ENCODE data around the gene ARMCX5. TPM values are rescaled to one million over a fixed set of nuclear protein-coding genes. Genes with fewer than 3 reads are reported as not detected.

The ARMCX5 gene
- total RNA-seq: 17.0 and 19.9 TPM in 2 replicates

DNA sequence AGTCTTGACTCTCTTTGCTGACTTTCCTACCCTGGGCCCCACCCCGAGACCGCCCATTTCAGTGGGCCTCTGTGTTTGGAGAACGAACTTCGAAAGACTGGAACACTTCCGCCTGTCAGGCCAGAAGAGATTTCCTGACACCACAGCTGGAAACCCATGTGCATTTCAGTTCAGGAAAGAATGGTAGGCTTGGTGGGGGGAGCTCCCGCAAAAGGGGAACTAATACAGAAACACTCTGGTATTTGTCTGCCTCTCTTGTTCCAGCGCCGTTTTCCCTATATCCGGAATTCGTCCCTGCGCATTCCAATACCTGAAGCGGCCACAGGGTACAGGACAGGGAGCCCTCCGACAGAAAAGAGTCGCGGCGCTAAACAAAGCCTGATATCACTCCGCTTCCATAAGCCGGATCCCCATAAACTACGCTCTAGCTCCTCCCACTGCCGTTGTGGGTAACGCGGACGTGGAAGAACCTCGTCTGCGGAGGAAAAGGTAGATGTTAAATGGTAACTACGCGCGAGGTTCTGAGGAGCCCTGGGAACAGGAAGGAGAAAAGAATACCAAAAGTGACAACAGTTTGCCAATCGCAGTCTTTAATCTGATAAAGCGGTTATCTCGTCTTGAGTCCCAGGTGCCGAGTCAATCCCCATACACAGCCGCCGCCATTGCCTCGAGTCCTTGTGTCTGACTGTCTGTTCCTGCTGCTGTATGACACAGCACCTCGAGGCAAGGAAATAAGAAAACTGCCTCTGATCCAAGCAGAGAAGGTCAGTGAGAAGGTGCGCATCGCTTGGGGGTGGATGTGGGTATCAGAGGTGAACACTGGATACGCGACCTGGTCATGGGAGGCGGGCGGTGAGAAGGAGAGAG lies at the start of gene ARMCX5:
ARMCX5 (plus strand) TSS at position 432 of the 867 bp plus-strand sequence. CDS start 2,627 bp downstream, outside the sequence.
- DNase-seq (ENCODE audit: low read depth): peak; percentile 81

DNA sequence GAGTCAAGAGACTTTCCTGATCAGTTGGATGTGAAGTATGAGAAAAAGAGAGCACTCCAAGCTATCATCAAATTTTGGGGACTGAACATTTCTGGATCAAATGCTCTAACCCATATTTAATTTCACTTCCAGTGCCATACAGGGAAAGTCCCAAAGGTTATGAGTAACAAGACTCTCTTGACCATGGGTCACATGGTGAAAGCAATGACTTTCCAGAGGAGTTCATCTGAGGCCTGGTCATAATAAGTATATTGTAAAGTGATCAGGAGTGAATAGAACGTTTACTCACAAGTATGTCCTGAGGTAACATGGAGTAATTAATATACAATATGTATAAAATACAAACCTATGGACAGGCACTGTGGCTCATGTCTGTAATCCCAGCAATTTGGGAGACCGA lies 40.7 kb upstream of the ARMCX5 start:
- DNase-seq (ENCODE audit: low read depth): no peak

GRCh38 chrX:102560423-102561068 lies 38.8 kb upstream of the ARMCX5 start:
- DNase-seq (ENCODE audit: low read depth): no peak

- no peak for DNase-seq (ENCODE audit: low read depth)
These were observed 18.4 kb upstream of the ARMCX5 start for GRCh38 chrX:102580891-102581290.

DNA sequence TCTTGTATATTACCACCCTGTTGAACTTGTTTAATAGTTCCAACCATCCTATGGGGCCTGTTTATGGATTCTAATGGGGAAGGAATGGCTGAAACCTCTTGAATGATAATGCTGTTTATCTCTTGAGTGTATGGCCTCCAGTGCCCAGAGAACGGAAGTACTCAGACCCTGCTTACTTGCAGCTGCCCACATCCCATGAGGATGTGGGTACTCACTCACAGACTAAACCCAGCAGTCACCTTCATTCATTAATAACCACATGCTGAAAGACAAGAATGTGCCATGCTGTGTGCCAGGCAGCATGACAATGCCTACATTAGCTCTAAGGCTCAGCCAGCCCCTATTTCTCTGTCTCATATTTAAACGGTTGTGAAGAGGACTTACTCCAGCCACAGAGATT lies 5.9 kb upstream of the ARMCX5 start:
- DNase-seq (ENCODE audit: low read depth): no peak

- DNase-seq (ENCODE audit: low read depth): peak; percentile 40
These were observed 750 bp downstream of the ARMCX5 start for GRCh38 chrX:102599951-102600579.

- DNase-seq (ENCODE audit: low read depth): no peak
These were observed 5.0 kb downstream of the ARMCX5 start for GRCh38 chrX:102604327-102604726.

GRCh38 chrX:102606115-102606514 lies 6.8 kb downstream of the ARMCX5 start:
- DNase-seq (ENCODE audit: low read depth): no peak

DNA sequence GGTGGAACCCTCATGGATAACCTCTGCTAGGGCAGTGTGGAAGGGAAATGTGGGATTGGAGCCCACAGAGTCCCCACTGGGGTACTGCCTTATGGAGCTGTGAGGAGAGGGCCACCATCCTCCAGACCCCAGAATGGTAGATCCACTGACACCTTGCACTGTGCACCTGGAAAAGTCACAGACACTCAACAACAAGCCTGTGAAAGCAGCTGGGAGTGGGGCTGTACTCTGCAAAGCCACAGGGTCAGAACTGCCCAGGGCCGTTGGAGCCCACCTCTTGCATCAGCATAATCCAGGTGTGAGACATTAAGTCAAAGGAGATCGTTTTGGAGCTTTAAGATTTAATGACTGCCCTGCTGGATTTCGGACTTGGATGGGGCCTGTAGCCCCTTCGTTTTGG lies 11.6 kb downstream of the ARMCX5 start:
- DNase-seq (ENCODE audit: low read depth): no peak

GRCh38 chrX:102624105-102624504 lies 24.8 kb downstream of the ARMCX5 start:
- no peak for DNase-seq (ENCODE audit: low read depth)

DNA sequence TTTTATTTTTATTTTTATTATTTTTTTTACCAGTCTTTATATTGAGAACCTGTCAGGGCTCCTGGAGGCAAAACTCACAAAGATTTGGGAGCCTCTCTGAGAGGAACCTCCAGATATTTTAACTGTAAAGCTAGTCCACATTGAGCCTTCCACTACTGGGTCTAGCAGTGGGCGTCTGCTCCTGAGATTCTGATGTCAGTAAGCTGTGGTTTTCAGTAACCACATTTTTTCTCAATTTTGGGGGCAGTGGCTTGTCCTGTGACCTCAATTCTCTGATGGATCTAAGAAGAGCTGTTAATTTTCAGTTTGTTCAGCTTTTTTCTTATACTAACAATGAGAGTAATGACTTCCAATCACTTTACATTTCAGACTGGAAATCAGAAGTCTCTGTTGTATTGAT lies 28.3 kb downstream of the ARMCX5 start:
- DNase-seq (ENCODE audit: low read depth): no peak

DNA sequence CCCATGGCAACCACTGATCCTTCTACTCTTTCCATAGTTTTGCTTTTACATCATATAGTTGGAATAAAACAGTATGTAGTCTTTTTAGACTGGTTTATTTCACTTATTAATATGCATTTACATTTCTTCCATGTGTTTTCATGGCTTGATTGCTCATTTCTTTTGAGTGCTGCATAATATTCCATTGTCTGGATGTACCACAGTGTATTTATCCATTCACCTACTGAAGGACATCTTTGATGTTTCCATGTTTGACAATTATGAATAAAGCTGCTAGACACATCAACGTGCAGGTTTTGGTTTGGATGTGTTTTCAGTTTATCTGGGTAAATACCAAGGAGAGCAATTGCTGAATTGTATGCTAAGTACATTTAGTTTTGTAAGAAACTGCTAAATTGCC lies 38.2 kb downstream of the ARMCX5 start:
- DNase-seq (ENCODE audit: low read depth): no peak

- no peak for DNase-seq (ENCODE audit: low read depth)
These were observed 51.6 kb downstream of the ARMCX5 start for GRCh38 chrX:102650903-102651241.

DNA sequence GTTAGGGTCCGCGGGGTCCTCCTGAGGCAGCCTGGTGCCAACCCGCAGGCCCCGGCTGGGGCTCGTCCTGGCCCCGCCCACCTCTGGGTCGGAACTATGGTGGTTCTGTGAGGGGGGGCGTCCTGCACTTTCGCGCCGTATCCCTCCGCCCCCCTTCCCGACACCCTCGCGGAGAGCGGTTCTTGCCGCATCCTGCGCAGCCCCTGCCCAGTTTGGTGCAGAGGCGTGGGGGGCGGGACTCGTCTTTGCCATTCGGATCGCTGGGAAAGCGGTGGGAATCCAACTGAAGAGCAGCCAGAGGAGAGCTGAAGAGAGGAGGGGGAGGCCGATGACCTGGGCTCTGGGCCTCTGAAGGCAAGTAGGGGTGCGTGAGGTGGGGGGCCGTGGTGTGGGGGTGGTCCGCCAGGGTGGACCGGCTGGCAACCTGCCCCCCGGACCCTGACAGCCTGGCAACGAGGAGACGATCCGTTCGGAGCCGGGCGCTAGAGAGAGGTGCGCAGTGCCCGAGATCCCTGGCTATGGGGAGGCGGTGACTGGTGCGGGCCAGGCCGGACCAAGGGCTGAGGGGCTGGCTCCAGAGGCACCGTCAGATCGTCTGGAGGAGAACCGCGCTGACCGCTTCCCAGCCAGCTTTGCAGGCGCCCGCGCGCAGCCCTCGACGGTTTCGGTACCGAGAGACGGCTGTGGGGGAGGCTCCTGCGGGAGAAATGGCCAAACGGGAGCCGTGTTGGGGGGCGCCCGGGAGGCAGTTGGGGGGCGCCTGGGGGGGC lies 52.1 kb downstream of the ARMCX5 start, which contains the start of gene GPRASP1:
GPRASP1 (plus strand) TSS at position 242 of the 770 bp plus-strand sequence. CDS start 2,431 bp downstream, outside the sequence.
- DNase-seq (ENCODE audit: low read depth): no peak

DNA sequence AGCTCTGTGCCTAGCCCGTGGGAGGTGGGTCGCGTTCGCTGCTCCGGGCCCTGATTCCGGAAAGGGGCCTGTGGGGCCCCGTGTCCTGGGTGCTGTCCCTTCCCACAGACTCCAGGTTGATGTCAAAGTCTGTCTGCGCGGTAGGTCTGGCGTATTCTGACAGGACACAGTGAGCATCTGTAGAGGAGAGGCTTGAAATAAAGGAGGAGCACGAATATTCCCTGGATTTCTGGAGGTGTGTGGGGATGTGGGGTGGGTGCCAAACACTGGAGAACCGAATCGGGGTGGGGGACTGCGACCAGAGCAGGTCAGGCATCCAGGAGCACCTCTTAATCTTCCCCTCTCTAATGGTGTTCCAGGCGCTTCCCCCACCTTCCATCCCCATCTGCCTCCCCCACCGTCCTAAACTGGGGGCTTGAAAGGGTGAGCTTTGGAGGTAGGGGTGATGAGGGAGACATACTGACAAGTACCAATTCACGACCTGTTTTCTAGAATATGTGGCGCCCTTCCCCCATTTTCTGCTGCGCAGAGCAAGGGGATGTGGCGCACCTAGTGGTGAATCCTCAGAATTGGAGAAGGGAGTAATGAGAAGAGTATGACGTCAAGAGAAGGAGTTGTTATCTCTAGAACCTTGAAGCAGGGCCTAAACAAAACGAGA lies 52.8 kb downstream of the ARMCX5 start:
- DNase-seq (ENCODE audit: low read depth): peak; percentile 15

Other genes with a start within 250 kb of the ARMCX5 start
- not detected in 2 replicates for gene NXF2B, start 159.5 kb upstream of the ARMCX5 start, total RNA-seq
- gene TCP11X2, start 127.7 kb upstream of the ARMCX5 start, total RNA-seq: not detected in 2 replicates
- 0.15 and 0.69 TPM in 2 replicates for gene TMSB15A, start 82.8 kb upstream of the ARMCX5 start, total RNA-seq
- 0.35 and 2.5 TPM in 2 replicates for gene GPRASP1, start 52.0 kb downstream of the ARMCX5 start, total RNA-seq
- 11.5 and 13.2 TPM in 2 replicates for gene GPRASP2, start 112.9 kb downstream of the ARMCX5 start, total RNA-seq
- 0.87 and 4.8 TPM in 2 replicates for gene GPRASP3, start 121.2 kb downstream of the ARMCX5 start, total RNA-seq